M059J (cell line): ENCODE data around the gene TBXA2R. TPM values are rescaled to one million over a fixed set of nuclear protein-coding genes. Genes with fewer than 3 reads are reported as not detected.
"Not testable (repeated sequence)": the region's sequence is repeated elsewhere in the genome, so short reads cannot be mapped to it uniquely, and the experiment has no call there.

ENCODE experiments used
- DNase-seq: peaks from one replicate; pipeline ENCODE4 v3.0.0-alpha.2; 2012; ENCODE audit warnings: low read depth
- total RNA-seq: library from RNA; depleted of rRNA; stranded (reverse); fragments of >200 nt; shearing (Covaris generic); gene quantifications from 2 replicates; pipeline ENCODE4 v1.2.3, GENCODE V29; 2014

Gene TBXA2R
- total RNA-seq, 1 experiment from 2014 or later, result 0.59 TPM

DNA sequence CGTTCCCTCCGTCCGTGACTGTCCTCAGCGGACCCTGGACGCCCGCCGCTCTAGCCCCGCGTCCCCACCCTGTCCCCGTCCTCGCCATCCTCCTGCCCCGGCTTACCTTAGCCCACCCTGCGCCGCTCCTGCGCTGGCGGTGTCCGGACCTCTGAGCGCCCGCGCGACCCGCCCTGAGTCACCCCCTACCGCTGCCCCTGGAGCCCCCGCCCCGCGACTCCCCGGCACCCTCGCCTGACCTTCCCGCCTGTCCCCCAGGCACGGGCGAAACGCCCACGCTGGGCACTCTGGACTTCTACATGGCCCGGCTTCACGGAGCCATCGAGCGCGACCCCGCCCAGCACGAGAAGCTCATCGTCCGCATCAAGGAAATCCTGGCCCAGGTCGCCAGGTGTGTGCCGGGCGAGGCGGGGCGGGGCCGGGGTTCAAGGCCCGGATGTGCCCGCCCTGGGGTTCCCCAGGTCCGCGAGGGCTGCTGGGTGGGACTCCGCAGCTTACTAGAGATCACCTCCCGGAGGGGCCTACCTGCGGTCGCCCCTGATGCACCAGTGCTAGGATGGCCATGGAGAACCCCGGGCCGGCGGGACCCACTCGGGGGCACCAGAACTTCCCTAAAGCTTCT, 28.8 kb downstream of the TBXA2R start:
- DNase-seq, result no peak

DNA sequence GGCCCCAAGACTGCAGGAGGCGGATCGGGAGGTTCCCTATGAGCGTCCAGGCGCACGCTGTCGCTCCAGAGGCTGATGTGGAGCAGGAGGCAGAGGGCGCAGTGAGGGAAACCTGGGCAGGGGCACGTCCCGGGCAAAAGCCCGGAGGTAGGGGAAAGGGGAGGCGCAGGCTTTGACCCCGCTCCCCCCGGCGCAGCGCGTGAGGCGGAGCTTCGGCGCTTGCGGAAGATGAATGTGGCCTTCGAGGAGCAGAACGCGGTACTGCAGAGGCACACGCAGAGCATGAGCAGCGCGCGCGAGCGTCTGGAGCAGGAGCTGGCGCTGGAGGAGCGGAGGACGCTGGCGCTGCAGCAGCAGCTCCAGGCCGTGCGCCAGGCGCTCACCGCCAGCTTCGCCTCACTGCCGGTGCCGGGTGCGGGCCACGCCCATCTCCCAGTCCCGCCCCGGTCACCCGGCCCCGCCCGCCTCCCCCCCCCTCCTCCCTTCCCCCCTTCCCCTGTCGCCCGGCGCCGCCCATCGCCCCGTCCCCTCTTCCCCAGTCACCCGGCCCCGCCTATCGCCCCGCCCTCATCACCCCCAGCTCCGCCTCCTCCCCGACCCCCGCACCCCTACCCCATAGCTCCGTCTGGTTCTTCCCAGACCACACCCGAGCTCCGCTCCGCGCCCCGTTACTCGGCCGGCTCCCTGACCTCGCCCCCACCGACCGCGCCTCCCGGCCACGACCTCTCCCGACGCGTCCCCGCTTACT, 29.8 kb downstream of the TBXA2R start:
- DNase-seq, result no peak

DNA sequence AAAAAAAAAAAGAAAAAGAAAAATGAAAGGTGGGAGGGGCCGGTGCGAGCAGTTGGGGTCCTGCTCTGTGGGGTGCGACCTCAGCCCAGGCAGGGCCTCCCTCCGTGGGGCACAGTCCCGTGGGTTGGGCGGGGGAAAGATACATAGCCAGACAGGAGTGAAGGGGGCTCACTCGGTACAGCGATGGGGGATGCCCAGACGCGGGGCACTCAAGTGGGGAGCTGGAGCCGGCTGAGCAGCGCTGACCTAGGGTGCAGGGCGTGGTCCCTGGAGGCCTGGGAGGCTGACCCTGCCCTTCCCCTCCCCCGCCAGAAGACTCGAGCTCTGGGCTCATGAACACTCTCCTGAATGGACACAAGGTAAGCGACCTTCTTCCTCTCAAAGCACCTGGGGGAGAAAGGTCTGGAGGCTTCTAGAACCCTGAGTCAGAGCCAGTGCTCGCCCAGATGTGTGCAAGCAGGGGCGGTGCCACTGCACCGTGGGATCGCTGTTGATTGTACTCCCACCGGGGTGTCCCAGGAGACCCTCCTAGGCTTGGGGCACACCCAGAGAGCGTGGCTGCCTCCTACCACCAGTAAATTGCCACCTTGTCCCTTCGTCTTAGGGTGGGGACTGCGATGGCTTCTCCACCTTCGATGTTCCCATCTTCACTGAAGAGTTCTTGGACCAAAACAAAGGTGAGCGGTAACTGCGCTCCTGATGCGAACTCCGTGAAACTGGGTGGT, 30.6 kb downstream of the TBXA2R start:
- DNase-seq, result no peak

DNA sequence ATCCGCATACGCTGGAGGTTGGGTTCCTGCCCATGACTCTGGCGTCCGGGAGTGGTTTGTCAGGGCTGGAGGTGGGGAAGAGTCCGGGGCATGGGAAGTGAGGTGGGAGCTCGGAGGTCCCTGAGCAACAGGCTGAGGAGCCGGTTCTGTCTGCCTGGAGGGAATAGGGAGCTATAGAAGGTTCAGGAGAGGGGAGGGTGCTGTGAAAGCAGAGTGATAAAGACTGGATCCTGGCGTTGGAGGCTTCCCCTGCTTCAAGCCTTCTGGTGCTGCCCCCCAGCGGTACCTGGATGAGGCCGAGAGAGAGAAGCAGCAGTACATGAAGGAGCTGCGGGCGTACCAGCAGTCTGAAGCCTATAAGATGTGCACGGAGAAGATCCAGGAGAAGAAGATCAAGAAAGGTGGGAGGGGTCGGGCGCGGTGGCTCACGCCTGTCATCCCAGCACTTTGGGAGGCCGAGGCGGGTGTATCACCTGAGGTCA, 31.4 kb downstream of the TBXA2R start:
- DNase-seq, result no peak

DNA sequence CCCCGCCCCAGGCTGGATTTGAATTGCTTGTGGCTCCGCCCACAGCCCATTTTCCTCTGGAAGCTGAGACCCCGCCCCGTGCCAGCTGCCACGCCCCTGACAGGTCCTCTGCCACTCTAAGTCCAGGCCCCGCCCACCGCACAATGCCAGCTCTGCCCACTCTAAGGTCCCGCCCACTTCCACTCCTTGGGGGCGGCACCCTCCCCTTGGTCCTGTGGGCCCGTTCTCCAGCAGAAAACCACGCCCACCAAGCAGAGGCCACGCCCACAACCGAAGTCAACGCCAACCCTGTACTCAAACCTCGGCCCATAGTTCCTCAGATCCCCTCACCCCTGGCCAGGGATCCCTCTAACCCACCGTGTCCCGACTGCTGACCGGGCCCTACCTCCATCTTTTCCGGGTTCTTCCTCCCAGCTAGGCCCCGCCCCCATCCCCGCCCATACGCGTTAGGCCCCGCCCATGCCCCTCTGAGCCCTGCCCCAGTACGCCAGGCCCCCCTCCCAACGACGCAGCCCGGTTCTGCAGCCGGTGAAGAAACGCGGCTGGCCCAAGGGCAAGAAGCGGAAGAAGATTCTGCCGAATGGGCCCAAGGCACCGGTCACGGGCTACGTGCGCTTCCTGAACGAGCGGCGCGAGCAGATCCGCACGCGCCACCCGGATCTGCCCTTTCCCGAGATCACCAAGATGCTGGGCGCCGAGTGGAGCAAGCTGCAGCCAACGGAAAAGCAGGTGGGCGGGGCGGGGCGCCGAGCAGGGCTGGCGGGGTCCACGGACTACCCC, 32.6 kb downstream of the TBXA2R start:
- peak; percentile 88 for DNase-seq

DNA sequence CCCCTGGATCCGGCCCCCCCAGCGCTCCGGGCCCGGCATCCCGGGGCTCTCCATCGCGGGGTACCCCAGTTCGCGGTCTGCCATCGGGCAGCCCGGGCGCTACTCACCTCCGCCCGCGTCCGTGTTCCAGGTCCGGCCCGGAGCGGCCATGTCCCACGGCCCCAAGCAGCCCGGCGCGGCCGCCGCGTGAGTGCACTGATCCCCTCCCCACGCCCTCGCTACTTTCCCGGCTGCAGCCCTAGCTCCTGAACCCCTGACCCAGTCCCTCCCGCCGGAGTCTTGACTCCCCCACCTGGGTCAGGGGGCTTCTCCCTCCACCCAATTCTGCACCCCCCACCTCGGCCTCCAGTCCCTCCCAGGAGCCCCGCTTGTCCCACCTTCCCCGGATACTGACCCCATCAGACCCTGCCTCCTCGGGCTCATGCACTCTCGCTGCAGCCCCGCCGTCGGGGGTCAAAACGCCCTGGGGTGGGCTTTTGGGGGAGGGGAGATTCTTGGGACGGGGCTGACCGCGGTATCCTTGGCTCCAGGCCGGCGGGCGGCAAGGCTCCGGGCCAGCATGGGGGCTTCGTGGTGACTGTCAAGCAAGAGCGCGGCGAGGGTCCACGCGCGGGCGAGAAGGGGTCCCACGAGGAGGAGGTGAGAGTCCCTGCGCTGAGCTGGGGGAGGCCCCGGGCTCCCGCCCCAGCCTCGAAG, 33.4 kb downstream of the TBXA2R start:
- peak; percentile 24 for DNase-seq

DNA sequence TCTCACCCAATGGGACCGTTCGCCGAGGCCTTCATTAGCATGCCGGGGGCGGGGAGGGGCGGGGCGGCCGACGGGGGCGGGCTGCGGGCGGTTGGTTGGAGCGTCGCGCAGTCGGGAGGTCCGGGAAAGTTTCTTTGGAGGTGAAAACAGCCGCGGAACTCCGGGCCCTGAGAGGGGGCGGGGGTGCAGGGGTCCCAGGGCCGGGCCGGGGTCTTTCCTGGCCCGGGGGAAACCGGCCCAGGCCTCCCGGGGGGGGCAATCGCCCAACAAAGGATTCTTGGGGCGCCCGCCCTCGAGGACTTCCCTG, 33.9 kb downstream of the TBXA2R start, which contains the start of gene HMG20B:
HMG20B (plus strand) TSS at position 90 of the 307 bp plus-strand sequence. CDS start 366 bp downstream, outside the sequence.
- no peak for DNase-seq

DNA sequence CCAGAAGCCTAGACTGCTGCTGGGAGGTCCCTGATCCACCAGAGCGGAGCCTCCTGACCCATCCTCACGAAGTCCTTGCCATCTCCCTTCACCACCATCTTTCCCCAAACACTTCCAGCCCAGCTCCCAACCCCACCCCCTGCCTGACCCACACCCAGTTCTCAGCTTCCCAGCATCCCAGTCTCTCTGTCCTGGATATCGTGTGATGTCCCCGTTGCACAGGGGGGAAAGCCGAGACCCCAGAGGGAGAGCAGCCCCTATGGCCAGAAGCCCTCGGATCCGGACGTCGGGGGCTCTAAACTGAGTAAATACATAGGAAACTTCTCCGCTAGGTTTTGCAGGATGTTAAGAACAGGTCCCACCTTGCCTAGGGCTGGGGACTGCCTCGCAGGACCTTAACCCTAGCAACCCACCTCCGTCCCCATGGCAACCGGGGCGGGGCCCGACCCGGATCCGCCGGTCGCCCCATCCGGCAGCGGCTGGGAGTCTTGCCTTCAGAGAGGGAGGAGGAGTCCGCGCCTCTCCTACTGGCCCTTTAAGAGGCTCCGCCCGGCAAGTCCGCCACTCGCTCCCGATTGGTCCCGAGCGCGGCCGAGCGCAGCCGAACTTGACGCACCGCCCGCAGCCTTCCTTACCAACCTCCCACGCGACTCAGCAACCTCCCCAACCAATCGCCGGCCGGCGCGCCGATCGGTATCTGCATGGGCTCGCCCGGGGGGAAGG, 34.4 kb downstream of the TBXA2R start:
- DNase-seq, result peak; percentile 100

DNA sequence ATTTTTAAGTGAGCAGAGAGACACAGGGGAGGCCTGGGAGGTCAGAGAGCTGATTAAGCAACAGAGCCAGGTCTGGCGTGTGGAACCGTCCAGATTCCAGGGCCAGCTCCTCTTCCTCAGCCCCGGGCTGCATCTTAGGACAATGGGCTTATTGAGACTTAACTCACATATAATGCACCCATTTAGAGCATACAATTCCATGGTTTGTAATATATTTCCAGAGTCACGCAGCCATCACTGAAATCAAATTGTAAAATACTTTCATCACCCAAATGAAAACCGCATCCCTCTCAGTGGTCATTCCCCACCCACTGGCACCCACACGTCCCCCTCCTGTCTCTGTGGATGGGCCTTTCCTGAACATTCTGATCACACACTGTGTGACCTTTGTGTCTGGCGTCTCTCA, 36.1 kb downstream of the TBXA2R start:
- DNase-seq, result no peak

DNA sequence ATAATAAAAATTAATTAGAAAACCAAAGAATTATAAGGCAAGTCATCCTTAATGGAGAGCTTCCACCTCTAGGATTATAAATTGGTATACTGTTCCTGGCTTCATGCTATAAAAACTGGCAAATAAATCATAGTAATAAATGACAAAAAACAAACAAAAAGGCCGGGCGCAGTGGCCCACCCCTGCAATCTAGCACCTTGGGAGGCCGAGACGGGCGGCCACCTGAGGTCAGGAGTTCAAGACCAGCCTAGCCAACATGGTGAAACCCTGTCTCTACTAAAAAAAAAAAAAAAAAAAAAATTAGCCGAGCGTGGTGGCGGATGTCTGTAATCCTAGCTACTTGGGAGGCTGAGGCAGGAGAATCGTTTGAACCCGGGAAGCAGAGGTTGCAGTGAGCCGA, 36.6 kb downstream of the TBXA2R start:
- DNase-seq, result not testable (repeated sequence)

DNA sequence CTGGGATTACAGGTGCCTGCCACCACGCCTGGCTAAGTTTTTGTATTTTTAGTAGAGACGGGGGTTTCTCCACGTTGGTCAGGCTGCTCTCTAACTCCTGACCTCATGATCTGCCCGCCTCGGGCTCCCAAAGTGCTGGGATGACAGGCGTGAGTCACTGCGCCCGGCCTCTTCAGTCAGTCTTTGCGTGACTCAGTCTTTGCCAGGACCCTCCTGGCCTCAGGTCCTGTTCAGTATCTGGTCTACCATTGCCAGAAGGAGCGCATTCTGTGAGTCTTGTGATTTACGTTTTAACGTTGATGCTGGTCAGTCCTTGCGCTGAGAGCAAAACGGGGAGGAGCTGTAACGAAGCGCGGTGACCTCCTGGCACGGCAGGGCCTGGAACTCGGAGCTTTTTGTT, 41.5 kb downstream of the TBXA2R start:
- DNase-seq, result peak; percentile 93

DNA sequence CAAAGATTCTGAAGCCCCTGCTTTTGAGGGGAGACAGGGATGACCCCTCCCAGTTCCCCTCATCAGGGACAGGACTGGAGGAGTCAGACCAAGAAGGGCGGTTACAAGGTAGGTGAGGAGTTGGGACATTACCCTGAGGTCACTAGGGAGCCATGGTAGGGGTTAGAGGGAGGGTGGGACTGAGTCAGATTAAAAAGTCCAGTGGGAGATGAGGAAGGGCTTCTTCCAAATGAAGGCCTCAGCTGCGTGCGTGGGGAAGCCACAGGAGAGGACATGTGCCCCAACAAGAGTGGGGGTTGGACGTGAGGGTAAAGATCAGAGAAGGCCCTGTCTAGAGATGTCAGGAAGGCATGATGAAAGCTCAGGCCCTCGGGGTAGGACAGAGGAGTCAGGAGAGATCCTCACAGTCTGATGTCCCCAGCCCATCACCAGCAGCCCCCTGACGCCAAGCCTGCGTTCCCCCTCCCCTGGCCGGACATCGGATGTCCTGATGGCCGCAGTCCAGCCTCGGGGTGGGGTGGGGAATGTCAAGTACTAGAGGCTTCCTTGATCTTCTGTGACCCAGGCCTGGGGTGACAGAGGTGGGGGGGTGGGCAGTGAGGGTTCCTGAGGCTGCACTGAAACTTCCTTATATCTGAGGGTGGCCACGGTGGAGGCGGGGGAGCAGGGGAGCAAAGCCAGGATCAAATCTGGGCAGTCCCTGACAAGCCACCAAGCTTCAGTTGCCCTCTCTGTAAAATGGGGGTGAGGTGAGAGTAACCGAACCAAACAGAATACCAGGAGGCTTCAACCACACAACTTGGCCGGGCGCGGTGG, 42.8 kb downstream of the TBXA2R start:
- DNase-seq, result no peak

DNA sequence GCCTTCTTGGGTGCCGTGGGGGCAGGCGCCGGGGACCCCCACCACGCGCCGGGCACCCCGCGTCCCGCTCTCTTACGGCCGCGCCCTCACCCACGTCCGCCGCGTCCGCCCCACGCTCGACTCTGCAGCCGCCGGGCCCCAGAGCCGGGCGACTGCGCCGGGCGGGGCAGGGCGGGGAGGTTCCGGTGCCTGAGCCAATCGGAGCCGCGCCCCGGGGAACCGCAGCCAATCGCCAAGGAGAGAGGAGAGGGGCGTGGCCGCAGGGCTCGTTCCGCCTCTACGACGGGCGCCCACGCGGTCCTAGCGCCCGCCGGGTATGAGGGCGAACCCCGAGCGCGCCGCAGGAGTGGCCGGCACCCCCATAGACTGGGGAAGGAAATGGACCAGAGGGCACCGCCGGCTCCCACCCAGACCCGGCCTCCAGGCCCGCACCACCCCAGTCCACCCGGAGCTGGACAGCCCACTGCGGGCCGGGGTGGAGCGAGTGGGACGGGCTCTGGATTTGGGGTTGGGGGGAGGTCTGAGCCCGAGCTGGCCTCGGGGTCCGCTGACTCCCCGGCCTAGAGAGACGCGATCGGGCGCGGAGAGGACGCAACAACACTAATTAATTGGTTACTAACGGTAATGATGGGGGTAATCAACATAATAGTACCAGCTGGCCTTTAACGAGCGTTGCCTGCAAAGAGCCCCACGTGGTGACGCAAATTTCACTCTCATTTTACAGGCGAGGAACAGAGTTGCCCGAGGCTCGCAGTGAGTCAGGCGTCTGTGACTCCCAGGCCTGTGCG, 49.0 kb downstream of the TBXA2R start, which contains the start of gene MFSD12:
MFSD12 (minus strand) TSS at position 126 of the 788 bp plus-strand sequence. CDS start 183 bp downstream, outside the sequence.
- DNase-seq, result peak; percentile 94

DNA sequence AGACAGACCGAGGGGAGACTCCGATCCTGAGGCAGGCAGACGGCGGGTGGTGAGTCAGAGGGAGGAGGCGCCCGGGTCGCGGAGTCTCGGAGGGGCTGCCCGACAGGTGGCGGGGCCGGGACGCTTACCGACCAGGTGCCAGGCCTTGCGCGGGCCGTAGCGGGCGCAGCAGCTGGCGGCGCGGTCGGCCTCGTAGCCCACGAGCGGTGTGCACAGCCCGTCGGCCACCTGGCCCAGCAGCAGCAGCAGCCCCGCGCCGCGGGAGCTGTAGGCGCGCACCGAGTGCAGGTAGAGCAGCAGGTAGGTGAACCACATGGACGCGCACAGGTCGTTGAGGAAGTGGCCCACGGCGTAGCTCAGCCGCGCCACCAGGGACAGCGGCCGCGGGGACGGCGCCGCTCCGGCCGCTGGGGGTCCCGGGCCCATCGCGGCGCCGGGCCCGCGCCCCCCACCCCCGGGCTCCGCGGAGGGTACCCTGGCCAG, 49.7 kb downstream of the TBXA2R start:
- DNase-seq, result peak; percentile 62

DNA sequence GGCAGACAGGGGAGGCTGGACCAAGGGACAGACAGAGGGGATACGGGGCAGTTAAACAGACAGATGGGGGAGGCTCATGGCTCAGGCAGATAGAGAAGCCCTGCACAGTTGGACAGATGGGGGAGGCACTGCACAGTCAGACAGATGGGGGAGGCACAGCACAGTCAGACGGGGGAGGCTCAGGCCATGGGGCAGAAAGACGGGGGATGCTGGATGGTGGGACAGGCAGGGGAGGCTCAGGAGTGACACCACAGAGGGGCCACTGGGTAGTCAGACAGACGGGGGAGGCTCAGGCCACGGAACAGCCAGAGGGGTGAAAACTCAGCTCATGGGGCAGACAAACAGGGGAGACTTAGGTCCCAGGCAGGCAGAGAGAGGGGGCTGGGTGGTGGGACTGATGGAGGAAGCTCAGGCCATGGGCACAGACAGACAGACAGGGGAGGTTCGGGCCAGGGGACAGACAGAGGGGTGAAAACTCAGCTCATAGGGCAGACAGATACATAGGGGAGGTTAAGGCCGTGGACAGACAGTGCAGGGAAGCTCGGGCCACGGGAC, 50.2 kb downstream of the TBXA2R start:
- DNase-seq, result no peak

DNA sequence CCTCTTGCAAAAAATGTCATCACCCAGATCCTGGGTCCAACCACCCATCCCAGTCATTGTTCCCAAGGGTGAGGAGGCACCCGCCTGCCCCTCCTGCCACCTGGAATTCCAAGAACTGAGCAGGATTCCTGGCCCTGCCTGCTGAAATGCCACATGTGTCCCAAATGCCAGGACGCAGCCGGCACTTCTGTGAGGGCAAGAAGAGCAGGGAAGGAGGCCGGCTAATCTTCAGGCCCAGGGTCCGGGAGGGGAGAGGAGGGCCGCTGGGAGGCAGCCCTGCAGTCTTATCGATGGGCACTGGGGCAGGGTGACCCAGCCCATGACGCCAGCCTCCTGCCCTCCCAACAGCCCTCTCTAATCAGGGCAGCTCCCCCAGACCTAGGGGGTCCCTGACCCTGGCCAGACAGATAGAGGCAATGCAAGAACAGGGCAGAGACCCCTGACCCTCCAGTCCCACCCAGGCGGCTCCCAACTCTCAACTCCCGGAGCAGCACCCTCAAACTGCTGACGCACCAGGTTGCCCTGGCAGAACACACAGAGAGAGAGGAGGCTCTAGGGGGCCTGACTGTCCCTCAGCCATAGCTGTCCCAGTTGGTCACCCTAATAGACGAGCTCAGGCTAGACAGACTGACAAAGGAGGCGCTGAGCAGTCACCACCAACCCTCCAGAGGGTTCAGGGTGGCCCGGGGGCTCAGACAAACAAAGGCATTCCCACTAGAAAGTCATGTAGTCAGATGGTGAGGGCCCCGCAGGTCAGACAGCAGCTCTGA, 50.8 kb downstream of the TBXA2R start:
- no peak for DNase-seq

DNA sequence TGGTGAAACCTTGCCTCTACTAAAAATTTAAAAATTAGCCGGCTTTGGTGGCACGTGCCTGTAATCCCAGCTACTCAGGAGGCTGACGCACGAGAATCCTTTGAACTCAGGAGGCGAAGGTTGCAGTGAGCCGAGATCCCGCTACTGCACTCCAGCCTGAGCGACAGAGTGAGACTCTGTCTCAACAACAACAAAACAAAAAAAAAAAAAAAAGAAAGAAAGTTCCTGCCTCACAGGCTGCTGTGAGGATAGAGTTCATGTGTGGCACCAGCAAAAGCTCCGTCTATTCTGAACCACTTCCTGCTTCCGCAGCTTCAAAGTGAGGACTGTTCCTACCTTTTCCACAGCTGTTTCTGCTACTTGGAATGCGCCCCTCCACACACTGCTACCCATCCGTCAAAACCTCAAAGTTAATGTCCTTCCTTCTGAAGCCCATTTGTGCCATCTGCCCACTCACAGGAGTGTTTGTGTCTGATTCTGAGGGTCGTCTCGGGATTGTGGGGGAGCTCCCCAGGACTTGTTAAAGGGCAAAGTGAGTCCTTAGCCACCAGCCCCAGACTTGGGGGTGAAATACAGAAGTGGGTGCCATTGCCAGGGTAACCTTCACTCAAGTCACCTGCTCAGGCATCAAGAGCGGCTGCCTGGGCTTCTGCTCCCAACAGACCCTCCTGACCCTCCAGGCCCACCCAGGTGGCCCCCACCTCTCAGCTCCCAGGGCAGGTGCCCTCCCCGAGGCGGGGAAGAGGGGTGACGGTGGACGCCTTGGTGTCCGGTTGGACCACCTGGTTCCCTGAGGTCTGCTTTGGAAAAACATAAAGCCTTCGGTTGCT, 52.2 kb downstream of the TBXA2R start:
- DNase-seq, result no peak
